Left renal pelvis (tissue), 4 donors: ENCODE measurements around the gene FBXO4. TPM values are rescaled to one million over a fixed set of nuclear protein-coding genes. Genes with fewer than 3 reads are reported as not detected.

Source experiments
- DNase-seq, 4 donors: peaks; one replicate each; pipeline ENCODE4 v3.0.0-alpha.2; 2013; ENCODE audit warnings: low read depth in 4 of 4, low spot score in 3 of 4
- polyA plus RNA-seq, 4 donors: library from polyadenylated mRNA; unstranded; fragments of 120-200 nt; gene quantifications; one replicate each; pipeline ENCODE4 v1.2.1, GENCODE V29; 2013; ENCODE audit not compliant: insufficient read length in 4 of 4

Gene FBXO4
- 10 to 100 TPM; 12.0 to 17.1 (median 14.8) TPM for polyA plus RNA-seq

DNA sequence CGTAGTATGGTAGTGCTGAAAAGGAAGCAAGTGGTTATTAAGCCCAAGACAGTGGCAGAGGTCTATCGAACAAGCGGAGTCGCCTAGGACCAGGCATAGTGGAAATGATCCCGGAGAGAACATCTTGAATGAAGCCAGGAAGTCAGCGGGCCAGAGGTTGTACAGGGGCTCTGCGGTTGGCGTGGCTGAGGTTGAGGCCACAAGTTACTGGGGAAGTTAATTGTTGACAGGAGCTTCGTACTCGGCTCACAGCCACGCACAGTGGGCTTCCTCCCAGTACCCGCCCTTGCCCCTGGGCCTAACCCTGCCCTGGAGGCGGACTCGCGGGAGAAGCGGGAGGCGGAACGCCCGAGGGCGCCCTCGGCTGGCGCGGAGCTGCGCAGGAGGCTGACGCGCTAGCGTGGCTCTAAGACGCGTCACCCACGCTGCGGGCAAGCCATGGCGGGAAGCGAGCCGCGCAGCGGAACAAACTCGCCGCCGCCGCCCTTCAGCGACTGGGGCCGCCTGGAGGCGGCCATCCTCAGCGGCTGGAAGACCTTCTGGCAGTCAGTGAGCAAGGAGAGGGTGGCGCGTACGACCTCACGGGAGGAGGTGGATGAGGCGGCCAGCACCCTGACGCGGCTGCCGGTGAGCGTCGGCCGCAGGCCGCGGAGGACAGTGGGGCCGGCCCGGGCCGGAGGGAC is at the start of gene FBXO4:
TSS of gene FBXO4 (plus strand) at position 410 of the 683 bp plus-strand sequence. CDS start at position 439, 29 bp downstream.
- DNase-seq = peak in 3 of 4 donors; percentile 65 to 78 (median 69)

DNA sequence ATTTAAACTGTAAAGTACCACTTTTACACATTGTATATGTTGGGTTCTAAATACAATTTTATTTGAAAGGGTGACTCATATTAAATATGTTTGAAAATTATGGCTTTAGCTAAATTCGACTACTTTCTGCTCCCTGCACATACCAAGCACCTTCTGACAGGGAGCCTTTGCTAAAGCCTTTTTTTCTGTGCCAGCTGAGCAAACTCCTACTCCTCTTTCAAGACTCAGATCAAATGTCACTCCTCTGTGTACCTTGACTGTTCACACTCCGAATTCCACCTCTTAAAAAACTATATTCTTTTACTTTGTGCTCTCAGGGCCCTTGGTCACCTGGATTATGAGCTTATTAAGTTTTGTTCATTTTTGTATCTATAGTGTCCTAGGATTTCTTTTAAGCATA is 48.4 kb upstream of the FBXO4 start:
- DNase-seq = peak in 1 of 4 donors; percentile 30

GRCh38 chr5:41877408-41877807 is 47.7 kb upstream of the FBXO4 start:
- DNase-seq = no peak

DNA sequence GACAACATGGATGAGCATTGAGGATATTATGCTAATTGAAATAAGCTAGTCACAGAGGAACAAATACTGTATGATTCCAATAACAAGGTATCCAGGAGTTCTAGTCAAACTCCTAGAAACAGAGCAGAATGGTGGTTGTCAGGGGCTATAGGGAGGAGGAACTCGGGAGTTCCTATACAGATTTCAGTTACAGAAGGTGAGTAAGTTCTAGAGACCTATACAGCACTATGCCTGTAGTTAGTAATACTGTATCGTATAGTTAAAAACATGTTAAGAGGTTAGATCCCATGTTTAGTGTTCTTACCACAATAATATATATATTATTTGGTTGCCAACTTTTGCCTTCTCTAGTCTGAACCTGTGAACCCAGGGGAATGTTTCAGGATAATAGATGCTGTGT is 46.9 kb upstream of the FBXO4 start:
- DNase-seq = no peak

DNA sequence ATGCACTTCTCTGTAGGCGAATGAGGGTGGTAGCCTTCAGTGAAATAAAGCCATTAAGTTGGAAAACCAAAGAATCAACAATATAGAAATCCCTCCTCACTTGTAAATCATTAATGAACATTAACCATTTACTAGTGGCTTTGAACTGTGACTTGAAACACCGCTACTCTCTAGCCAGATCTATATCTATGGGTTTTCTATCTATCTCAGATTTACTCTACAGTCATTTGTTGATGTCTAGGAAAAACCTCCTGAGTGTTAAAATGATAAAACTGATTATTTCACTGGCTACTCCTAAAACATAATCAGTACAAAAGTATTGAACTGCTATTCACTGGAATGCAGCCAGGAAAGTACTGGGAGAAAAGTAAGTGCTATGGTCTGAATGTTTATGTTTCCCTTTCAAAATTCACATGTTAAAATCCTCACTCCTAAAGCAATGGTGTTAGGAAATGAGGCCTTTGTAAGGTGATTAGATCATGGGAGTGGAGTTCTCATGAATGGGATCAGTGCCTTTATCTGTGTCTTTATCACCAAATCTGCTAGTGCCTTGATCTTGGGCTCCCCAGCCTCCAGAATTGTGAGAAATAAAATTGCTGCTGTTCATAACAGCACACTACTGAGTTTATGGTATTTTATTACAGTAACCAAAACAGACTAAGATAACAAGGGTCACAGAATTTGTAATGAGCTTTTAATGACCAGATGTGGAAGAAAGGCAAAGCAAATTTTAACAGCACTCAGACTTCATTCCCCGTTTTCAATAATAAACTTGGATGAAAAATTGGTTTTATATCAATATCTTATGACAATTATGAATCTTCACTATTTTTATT is 46.2 kb upstream of the FBXO4 start:
- DNase-seq = no peak

DNA sequence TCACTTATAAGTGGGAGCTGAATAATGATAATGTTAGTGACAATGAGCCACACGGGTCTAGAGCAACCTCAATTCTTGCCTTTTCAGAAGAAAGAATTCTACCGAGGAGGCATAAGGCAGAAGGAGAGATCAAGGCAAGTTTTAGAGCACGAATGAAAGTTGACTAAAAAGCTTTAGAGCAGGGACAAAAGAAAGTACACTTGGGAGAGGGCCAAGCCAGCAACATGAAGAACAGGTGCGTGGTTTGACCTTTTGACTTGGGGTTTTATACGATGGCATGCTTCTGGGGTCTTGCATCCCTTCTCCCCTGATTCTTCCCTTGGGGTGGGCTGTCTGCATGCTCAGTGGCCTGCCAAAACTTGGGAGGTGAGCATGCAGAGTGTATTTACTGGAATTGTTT is 42.3 kb upstream of the FBXO4 start:
- DNase-seq = no peak

GRCh38 chr5:41883243-41883642 is 41.8 kb upstream of the FBXO4 start:
- DNase-seq = no peak

GRCh38 chr5:41883936-41884335 is 41.1 kb upstream of the FBXO4 start:
- DNase-seq = no peak

DNA sequence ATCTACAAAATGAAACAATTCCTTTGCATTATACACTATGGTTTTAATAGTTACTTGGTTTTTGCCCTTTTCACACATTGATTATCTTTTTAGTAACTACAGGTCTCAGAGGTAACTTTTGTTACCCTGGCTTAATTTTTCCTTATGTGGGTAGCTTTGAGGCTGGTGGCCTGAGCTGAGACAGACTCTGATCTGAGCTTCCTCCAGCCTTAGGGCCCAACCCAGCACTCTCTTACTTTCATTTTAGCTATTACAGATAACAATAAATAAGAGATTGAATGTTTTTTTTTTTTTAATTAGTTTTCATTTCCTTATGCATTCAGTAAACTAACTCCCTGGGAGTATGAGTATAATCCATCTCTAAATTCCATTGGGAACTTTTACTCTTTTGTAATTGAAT is 39.8 kb upstream of the FBXO4 start:
- no peak for DNase-seq

GRCh38 chr5:41891066-41891707 is 33.9 kb upstream of the FBXO4 start:
- no peak for DNase-seq

DNA sequence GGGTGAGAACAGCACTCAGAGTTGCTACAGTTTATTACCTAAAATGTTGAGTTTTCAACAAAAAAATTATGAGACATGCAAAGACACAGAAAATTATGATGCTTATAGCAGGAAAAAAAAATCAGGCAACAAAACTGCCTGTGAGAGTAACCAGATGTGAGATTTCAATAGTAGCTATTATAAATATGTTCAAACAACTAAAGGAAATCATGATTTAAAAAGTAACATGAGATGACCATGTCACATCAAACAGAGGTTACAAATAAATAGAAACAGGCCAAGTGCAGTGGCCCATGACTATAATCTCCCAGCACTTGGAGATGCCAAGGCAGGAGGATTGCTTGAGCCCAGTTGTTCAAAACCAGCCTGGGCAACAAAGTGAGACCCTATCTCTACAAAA is 33.0 kb upstream of the FBXO4 start:
- DNase-seq = no peak

GRCh38 chr5:41893074-41893851 is 31.8 kb upstream of the FBXO4 start:
- no peak for DNase-seq

DNA sequence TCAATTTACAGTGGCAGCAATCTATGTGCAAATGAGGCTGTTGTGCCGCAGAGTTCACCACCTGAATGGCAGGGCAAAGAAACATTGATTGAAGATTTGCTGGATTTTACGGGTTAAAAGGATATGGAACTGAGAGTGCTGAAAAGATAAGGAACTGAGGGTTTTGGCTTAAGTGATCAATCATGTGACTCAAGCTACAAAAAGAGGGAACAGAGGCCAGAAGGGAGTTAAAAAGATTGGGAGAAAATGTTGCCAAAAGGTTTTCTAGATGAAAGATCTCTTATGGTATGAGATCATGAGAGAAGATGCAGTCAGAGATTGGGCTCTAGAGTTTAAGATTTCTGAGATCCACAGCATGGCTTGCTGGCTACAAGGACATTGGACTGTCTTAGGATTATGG is 28.9 kb upstream of the FBXO4 start:
- no peak for DNase-seq

DNA sequence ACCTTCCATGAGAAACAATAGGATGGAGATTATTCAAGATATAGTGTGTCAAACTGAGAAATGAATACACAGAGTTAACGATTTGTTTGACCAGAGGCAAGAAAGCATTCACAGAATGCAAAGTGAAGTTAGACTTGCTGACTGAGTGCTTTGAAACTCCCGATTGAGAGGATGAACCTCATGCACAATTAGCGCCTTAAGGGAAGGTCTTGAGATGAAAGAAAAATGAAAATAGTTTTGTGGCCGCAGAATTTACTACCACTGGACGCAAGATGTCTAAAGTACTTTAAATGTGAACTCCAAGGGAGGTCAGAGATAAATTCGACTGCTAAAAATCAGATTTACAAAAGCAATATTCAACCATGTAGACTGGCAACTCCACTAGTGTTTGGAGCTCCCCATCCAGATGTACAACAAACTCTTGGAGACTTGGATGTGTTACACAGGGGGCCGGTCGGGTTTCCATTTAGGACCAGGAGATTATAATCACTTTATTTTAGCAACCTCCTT is 21.6 kb upstream of the FBXO4 start:
- DNase-seq = no peak

GRCh38 chr5:41903892-41904799 is 20.9 kb upstream of the FBXO4 start, which contains the start of gene RIMOC1:
TSS of gene RIMOC1 (plus strand) at chr5:41904344. CDS start at chr5:41904368, 24 bp downstream.
- peak; percentile 97 to 99 (median 99) for DNase-seq

DNA sequence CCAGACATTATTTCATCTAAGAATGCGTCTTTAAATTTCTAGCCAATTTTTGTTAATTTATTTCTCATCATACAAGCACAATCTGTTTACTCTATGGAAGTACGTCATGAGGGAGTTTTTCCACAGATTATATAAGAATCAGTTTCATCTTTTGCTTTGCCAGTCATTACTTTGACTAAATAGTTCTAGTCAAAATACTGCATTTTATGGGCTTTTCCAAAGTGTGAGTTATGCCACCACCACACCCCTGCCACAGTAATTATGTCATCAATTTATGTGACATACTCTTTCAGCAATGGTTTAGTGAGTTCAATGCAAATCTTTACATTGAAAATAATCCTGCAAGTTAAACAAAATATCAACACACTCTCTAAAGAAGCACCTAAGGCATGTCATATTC is 18.9 kb upstream of the FBXO4 start:
- DNase-seq = no peak

DNA sequence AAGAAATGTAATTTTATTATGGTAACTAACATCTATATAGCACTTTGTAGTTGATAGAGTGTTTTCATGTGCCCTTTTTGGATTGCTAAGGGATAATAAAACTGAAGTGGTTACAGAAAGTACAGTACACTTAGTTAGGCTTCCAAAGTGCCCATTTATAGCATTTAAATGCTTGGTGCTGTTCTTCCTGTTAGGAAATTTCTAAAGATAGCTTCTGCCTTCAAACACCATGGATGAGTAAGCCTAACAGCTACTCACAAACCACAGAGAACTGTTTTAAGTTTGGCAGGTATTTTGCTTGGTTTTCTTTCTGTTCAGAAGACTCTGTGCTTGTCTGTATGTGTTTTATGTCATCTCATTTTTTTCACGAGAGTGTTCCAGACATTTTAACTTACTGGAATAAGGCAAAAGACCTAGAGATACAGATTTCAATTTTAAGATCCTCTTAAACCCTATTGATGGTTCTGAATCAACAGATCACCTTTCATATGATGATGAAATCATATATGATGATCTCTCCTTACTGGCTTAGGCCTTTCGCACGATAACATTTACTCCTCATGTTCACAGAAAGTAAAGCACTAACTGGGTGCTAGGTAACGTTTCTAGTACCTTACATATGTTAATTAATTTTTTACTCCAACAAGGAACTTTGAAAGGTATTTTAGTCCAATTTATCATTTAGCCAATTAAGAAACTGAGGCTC is 16.6 kb upstream of the FBXO4 start:
- DNase-seq = no peak

DNA sequence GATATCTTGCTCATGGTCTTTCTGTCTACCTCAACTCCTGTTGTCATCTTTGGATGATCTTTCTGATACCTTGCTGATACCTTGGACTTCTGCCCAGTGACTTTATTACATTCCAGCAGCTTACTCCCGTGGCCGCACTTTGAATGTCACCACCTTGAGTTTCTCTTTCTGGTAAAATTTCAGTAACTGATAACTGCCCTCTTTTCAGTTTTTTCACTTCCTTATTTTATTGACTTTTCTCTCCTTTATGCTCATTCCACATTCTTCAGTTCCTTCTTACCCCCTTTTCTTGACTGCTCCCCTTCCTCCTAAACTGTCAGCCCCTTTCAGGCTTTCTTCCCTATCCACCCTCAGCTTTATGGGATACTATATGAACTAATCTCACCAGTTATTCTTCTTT is 7.0 kb upstream of the FBXO4 start:
- DNase-seq = no peak

- DNase-seq = no peak
Measured at GRCh38 chr5:41921166-41921565, 3.9 kb upstream of the FBXO4 start.
